Mesenchymal stem cell (in vitro differentiated cells and primary cell): ENCODE data around the gene DENND2A.
"Not testable (repeated sequence)": the region's sequence is repeated elsewhere in the genome, so short reads cannot be mapped to it uniquely, and the experiment has no call there.

Experiments
- DNase-seq: peaks from one replicate; pipeline ENCODE4 v3.0.0-alpha.2; 2013
- H2AFZ ChIP-seq: one replicate; pipeline ENCODE4 v1.6.1; 2013; ENCODE audit warnings: low read depth, mild to moderate bottlenecking, control low read depth, inconsistent platforms, low read length, moderate library complexity
- H2AK5ac ChIP-seq: 2 replicates; pipeline ENCODE4 v1.6.1; 2013; ENCODE audit warnings: low read length, moderate library complexity, mild to moderate bottlenecking, inconsistent platforms; ENCODE audit not compliant: severe bottlenecking
- H2BK120ac ChIP-seq: one replicate; pipeline ENCODE4 v1.6.1; 2013; ENCODE audit warnings: low read depth, mild to moderate bottlenecking, inconsistent platforms, low read length, moderate library complexity
- H2BK12ac ChIP-seq, 2 experiments: one replicate each; pipeline ENCODE4 v1.6.1; 2013; ENCODE audit warnings: inconsistent platforms in 2 of 2, low read length in 2 of 2, mild to moderate bottlenecking in 2 of 2, moderate library complexity in 2 of 2, control low read depth in 1 of 2
- H2BK15ac ChIP-seq: one replicate; pipeline ENCODE4 v1.6.1; 2013; ENCODE audit warnings: mild to moderate bottlenecking, low read depth, inconsistent platforms; ENCODE audit not compliant: poor library complexity, severe bottlenecking
- H2BK5ac ChIP-seq: 2 replicates; pipeline ENCODE4 v1.6.1; 2013; ENCODE audit warnings: low read depth, mild to moderate bottlenecking, low read length, control low read depth, inconsistent platforms; ENCODE audit not compliant: poor library complexity, severe bottlenecking
- H3K14ac ChIP-seq, 2 experiments: one replicate each; pipeline ENCODE4 v1.6.1; 2013; ENCODE audit warnings: inconsistent platforms in 2 of 2, low read length in 2 of 2, control low read depth in 1 of 2, mild to moderate bottlenecking in 1 of 2, moderate library complexity in 1 of 2
- H3K18ac ChIP-seq, 2 experiments: one replicate each; pipeline ENCODE4 v1.6.1; 2013; ENCODE audit warnings: inconsistent platforms in 2 of 2, low read length in 2 of 2, control low read depth in 1 of 2, low read depth in 1 of 2, mild to moderate bottlenecking in 1 of 2
- H3K23ac ChIP-seq, 2 experiments: one replicate each; pipeline ENCODE4 v1.6.1; 2013; ENCODE audit warnings: inconsistent platforms in 2 of 2, low read length in 2 of 2, mild to moderate bottlenecking in 2 of 2, moderate library complexity in 2 of 2, control low read depth in 1 of 2
- H3K27ac ChIP-seq: 2 replicates; pipeline ENCODE4 v1.5.1; 2013; ENCODE audit warnings: mild to moderate bottlenecking, moderate library complexity, low read length, control low read depth, inconsistent platforms; ENCODE audit not compliant: poor library complexity, severe bottlenecking
- H3K27me3 ChIP-seq, 2 experiments: 2 replicates each; pipeline versions ENCODE4 v1.6.1 to v1.7.0; 2013; ENCODE audit warnings: low read length in 2 of 2, mild to moderate bottlenecking in 2 of 2, moderate library complexity in 2 of 2, control low read depth in 1 of 2, inconsistent platforms in 1 of 2; ENCODE audit not compliant: control insufficient read depth in 1 of 2, insufficient read depth in 1 of 2
- H3K36me3 ChIP-seq, 2 experiments: 2 replicates each; pipeline versions ENCODE4 v1.6.1 to v1.7.0; 2013; ENCODE audit warnings: low read length in 2 of 2, control low read depth in 1 of 2, inconsistent platforms in 1 of 2, low read depth in 1 of 2, mild to moderate bottlenecking in 1 of 2; ENCODE audit not compliant: insufficient read depth in 2 of 2, control insufficient read depth in 1 of 2
- H3K4ac ChIP-seq, 2 experiments: one replicate each; pipeline ENCODE4 v1.6.1; 2013; ENCODE audit warnings: inconsistent platforms in 2 of 2, low read length in 2 of 2, mild to moderate bottlenecking in 2 of 2, moderate library complexity in 2 of 2, control low read depth in 1 of 2, low read depth in 1 of 2
- H3K4me1 ChIP-seq: 2 replicates; pipeline ENCODE4 v1.6.1; 2013; ENCODE audit warnings: low read depth, low read length, control low read depth; ENCODE audit not compliant: control insufficient read depth, insufficient read depth
- H3K4me2 ChIP-seq: 2 replicates; pipeline ENCODE4 v1.6.1; 2013; ENCODE audit warnings: low read length, mild to moderate bottlenecking, inconsistent platforms; ENCODE audit not compliant: poor library complexity, severe bottlenecking
- H3K4me3 ChIP-seq, 2 experiments: 2 replicates each; pipeline versions ENCODE4 v1.5.1 to v1.7.0; 2013; ENCODE audit warnings: low read length in 2 of 2, mild to moderate bottlenecking in 2 of 2, control low read depth in 1 of 2, low read depth in 1 of 2; ENCODE audit not compliant: insufficient read depth in 1 of 2
- H3K79me1 ChIP-seq: replicated peaks from 2 replicates; pipeline ENCODE4 v1.6.1; 2013; ENCODE audit warnings: mild to moderate bottlenecking, control low read depth, low read length, inconsistent platforms; ENCODE audit not compliant: poor library complexity, severe bottlenecking
- H3K9ac ChIP-seq: 2 replicates; pipeline ENCODE4 v1.7.0; 2013; ENCODE audit warnings: mild to moderate bottlenecking, low read length, moderate library complexity
- H3K9me3 ChIP-seq: 2 replicates; pipeline ENCODE4 v1.7.0; 2013; ENCODE audit warnings: mild to moderate bottlenecking, low read length; ENCODE audit not compliant: control insufficient read depth
- H4K8ac ChIP-seq: one replicate; pipeline ENCODE4 v1.6.1; 2013; ENCODE audit warnings: inconsistent platforms, mild to moderate bottlenecking, low read length, moderate library complexity
- H4K91ac ChIP-seq: one replicate; pipeline ENCODE4 v1.6.1; 2013; ENCODE audit warnings: mild to moderate bottlenecking, low read length, inconsistent platforms
- WGBS: methylation state at CpG from one replicate; pipeline ENCODE4 v1.1.7; 2013; ENCODE audit warnings: mixed read lengths; 5-methylcytosine and 5-hydroxymethylcytosine counted together

The DENND2A gene

DNA sequence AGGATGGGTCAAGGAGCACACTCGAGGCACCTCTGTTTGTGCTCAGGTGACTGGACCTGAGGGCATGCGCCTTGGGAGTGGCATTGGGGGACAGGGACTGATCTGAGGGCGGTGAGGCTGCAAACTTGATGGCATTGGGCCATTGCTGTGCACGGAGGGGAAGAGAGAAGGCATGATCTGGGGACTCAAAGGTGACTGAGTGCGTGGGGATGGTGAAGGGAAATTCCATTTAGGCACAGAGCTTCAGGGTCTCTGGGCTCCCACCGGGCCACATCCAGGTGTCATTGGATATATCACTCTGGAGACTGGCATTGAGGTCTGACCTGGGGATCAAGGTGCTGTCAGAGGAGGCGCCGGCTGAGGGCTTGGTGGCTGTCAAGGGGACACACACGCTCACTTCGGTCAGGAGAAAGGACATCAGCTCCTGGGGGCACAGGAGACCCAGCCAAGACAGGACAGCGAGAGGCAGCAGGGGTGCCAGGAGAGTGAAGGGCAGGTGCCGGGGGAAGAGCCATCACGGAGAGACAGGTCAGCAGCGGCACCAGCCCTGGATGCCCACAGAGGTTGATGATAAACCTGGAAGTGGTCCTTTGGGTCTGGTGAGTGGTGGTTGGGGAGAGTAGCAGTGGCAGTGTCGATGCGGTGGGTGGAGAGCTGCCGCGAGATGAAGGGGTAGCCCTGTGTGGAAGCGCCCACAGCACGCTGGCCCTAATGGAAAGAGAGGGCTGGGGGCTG is 37.6 kb upstream of the DENND2A start:
- Histone ChIP-seq H2BK5ac (no peak overlapping the region), H4K91ac (no peak overlapping the region), H3K27ac (no peak overlapping the region), H3K27me3 (no peaks in the 10 kb centered on the region), H3K23ac (no peak overlapping the region), H3K18ac (no peak overlapping the region), H3K4ac (no peak overlapping the region), H2AK5ac (no peak overlapping the region), H2AFZ (no peak overlapping the region), H2BK120ac (no peak overlapping the region), H3K9ac (no peak overlapping the region), H2BK12ac (no peak overlapping the region), H4K8ac (no peak overlapping the region), H3K4me3 (no peak overlapping the region), H2BK15ac (no peak overlapping the region), H3K4me2 (no peak overlapping the region), H3K36me3 (peaks cover 29 to 52% of the 10 kb centered on the region in 2 experiments), H3K4me1 (peaks cover 13% of the 10 kb centered on the region), H3K79me1 (peaks cover 13% of the 10 kb centered on the region), H3K14ac (no peak overlapping the region), H3K9me3 (no peaks in the 10 kb centered on the region)
- 95% methylated on average over 20 of the region's 20 CpGs for WGBS
- no peak for DNase-seq

DNA sequence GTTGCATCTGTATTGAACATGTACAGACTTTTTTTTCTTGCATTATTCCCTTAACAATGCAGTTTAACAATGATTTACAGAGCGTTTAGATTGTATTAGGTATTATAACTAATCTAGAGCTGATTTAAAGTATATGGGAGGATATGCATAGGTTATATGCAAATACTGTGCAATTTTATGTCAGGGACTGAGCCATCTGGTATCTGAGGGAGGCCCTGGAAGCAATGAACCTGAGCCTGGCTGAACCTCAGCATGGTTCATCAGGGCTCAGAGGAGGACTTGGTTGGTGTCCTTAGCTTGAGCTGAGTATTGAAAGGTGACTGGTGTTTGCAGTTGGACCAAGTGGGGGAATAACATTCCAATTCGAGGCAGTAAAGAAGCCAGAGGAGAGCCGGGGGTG is 36.9 kb upstream of the DENND2A start:
- H3K36me3 ChIP-seq: peaks cover 29 to 52% of the 10 kb centered on the region in 2 experiments
- no peak overlapping the region for H3K14ac ChIP-seq
- no peak overlapping the region for H4K8ac ChIP-seq
- H2BK12ac ChIP-seq: no peak overlapping the region
- H3K9me3 ChIP-seq: no peaks in the 10 kb centered on the region
- no peak overlapping the region for H2AFZ ChIP-seq
- H3K27ac ChIP-seq: no peak overlapping the region
- no peak overlapping the region for H3K18ac ChIP-seq
- H2BK15ac ChIP-seq: no peak overlapping the region
- H2BK5ac ChIP-seq: no peak overlapping the region
- H4K91ac ChIP-seq: no peak overlapping the region
- H2BK120ac ChIP-seq: no peak overlapping the region
- H3K4me3 ChIP-seq: no peak overlapping the region
- H3K79me1 ChIP-seq: peaks cover 14% of the 10 kb centered on the region
- no peak for DNase-seq
- WGBS: 97% methylated on average over 3 of the region's 3 CpGs
- H3K9ac ChIP-seq: no peak overlapping the region
- no peak overlapping the region for H3K23ac ChIP-seq
- H3K4ac ChIP-seq: no peak overlapping the region
- peaks cover 17% of the 10 kb centered on the region for H3K4me1 ChIP-seq
- no peak overlapping the region for H3K4me2 ChIP-seq
- no peak overlapping the region for H2AK5ac ChIP-seq
- no peaks in the 10 kb centered on the region for H3K27me3 ChIP-seq

DNA sequence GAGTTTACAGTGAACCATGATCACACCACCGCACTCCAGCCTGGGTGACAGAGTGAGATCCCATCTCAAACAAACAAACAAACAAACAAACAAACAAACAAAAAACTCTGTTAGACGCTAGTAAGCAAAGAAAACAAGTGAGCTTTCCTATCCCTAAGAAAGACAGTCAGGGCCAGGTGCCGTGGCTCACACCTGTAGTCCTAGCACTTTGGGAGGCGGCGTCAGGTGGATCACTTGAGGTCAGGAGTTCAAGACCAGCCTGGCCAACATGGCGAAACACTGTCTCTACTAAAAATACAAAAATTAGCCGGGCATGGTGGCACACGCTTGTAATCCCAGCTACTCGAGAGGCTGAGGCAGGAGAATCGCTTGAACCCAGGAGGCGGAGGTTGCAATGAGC is 36.3 kb upstream of the DENND2A start:
- H3K27me3 ChIP-seq, H2BK120ac ChIP-seq, H3K4me3 ChIP-seq, H4K91ac ChIP-seq, DNase-seq, H4K8ac ChIP-seq, H3K23ac ChIP-seq, H2AFZ ChIP-seq, H2BK15ac ChIP-seq, H3K4ac ChIP-seq, H3K9ac ChIP-seq, H3K27ac ChIP-seq, H3K4me2 ChIP-seq, H2AK5ac ChIP-seq, H3K14ac ChIP-seq, H2BK12ac ChIP-seq, H3K9me3 ChIP-seq, H3K18ac ChIP-seq, H2BK5ac ChIP-seq: not testable (repeated sequence)
- WGBS: 94% methylated on average over 11 of the region's 11 CpGs
- Histone ChIP-seq H3K36me3 (peaks cover 27 to 48% of the 10 kb centered on the region in 2 experiments), H3K4me1 (peaks cover 17% of the 10 kb centered on the region), H3K79me1 (peaks cover 14% of the 10 kb centered on the region)

DNA sequence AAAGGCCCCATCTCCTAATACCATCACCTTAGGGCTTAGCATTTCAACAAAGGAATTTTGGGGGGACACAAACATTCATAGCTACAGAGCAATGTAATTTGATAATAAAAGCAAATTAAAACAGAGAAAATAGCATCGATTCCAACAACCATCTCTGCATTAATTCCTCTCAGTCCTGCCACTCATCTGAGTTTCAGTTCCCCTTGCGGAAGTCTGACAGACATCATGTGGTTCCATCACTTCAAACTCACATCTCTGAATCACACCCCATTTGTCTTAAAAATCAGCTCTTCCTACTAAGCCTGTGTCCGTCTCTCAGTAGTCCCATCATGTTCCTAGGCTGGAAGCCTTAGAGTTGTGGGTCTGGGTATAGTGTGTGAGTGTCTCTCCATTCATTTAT is 35.7 kb upstream of the DENND2A start:
- Histone ChIP-seq H3K9me3 (no peaks in the 10 kb centered on the region), H2AK5ac (no peak overlapping the region), H3K18ac (no peak overlapping the region), H3K9ac (no peak overlapping the region), H2BK120ac (no peak overlapping the region), H3K4me3 (no peak overlapping the region), H2BK12ac (no peak overlapping the region), H3K36me3 (peaks cover 27 to 43% of the 10 kb centered on the region in 2 experiments), H3K4ac (no peak overlapping the region), H3K14ac (no peak overlapping the region), H3K4me1 (peaks cover 17% of the 10 kb centered on the region), H3K27me3 (no peaks in the 10 kb centered on the region), H4K8ac (no peak overlapping the region), H3K23ac (no peak overlapping the region), H3K79me1 (peaks cover 14% of the 10 kb centered on the region), H3K27ac (no peak overlapping the region), H4K91ac (no peak overlapping the region), H2BK15ac (no peak overlapping the region), H2AFZ (no peak overlapping the region), H2BK5ac (no peak overlapping the region), H3K4me2 (no peak overlapping the region)
- DNase-seq: no peak
- WGBS: 98% methylated on average over 2 of the region's 3 CpGs
